ENCODE measurements around the gene CCNF. TPM values are rescaled to one million over a fixed set of nuclear protein-coding genes. Genes with fewer than 3 reads are reported as not detected.

The CCNF gene
- total RNA-seq, 1 donor from 2014 or later = 41.6 TPM

- no peak for DNase-seq (ENCODE audit: low spot score)
- no peak for TF ChIP-seq EZH2phosphoT487 (IDR thresholded peaks at IDR 0.05)
- no peak for TF ChIP-seq EZH2 (IDR thresholded peaks at IDR 0.05)
- TF ChIP-seq, protein P1, sequence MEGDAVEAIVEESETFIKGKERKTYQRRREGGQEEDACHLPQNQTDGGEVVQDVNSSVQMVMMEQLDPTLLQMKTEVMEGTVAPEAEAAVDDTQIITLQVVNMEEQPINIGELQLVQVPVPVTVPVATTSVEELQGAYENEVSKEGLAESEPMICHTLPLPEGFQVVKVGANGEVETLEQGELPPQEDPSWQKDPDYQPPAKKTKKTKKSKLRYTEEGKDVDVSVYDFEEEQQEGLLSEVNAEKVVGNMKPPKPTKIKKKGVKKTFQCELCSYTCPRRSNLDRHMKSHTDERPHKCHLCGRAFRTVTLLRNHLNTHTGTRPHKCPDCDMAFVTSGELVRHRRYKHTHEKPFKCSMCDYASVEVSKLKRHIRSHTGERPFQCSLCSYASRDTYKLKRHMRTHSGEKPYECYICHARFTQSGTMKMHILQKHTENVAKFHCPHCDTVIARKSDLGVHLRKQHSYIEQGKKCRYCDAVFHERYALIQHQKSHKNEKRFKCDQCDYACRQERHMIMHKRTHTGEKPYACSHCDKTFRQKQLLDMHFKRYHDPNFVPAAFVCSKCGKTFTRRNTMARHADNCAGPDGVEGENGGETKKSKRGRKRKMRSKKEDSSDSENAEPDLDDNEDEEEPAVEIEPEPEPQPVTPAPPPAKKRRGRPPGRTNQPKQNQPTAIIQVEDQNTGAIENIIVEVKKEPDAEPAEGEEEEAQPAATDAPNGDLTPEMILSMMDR (IDR thresholded peaks at IDR 0.05) = no peak
- Mint-ChIP-seq H3K4me3 (no peak overlapping the region), H3K4me1 (peaks cover 29% of the 10 kb centered on the region), H3K36me3 (no peaks in the 10 kb centered on the region), H3K27ac (no peak overlapping the region), H3K9me3 (no peaks in the 10 kb centered on the region), H3K27me3 (ENCODE audit: insufficient read depth, low read depth) (peaks cover 8% of the 10 kb centered on the region)
- Histone ChIP-seq H2AFZ (replicated peaks) (no peak overlapping the region), H4K20me1 (ENCODE audit: low read depth) (peaks cover 21% of the 10 kb centered on the region), H3K36me3 (no peaks in the 10 kb centered on the region), H3K9ac (no peak overlapping the region), H3K27me3 (no peaks in the 10 kb centered on the region), H3K4me2 (no peak overlapping the region), H3K4me3 (no peak overlapping the region), H3F3A (ENCODE audit: low read depth) (no peaks in the 10 kb centered on the region), H3K27ac (no peak overlapping the region), H3K79me2 (ENCODE audit: low read depth) (no peaks in the 10 kb centered on the region), H3K9me3 (ENCODE audit: low read depth) (no peaks in the 10 kb centered on the region), H3K4me1 (no peaks in the 10 kb centered on the region)
These were observed 56.7 kb downstream of the CCNF start for GRCh38 chr16:2485811-2486507.

GRCh38 chr16:2486645-2487516 is 57.6 kb downstream of the CCNF start:
- Mint-ChIP-seq H3K4me1 (peaks cover 29% of the 10 kb centered on the region), H3K4me3 (peak overlapping the region; percentile 14), H3K27ac (peak overlapping the region; percentile 42), H3K9me3 (no peaks in the 10 kb centered on the region), H3K27me3 (ENCODE audit: insufficient read depth, low read depth) (peaks cover 8% of the 10 kb centered on the region), H3K36me3 (no peaks in the 10 kb centered on the region)
- no peaks in the 10 kb centered on the region for H3K27me3 ChIP-seq
- H3K4me3 ChIP-seq = no peak overlapping the region
- peaks cover 14% of the 10 kb centered on the region for H4K20me1 ChIP-seq (ENCODE audit: low read depth)
- TF ChIP-seq EZH2phosphoT487 (IDR thresholded peaks at IDR 0.05) (no peak), EZH2 (IDR thresholded peaks at IDR 0.05) (no peak)
- TF ChIP-seq, protein P1 (IDR thresholded peaks at IDR 0.05) = no peak
- no peaks in the 10 kb centered on the region for H3K9me3 ChIP-seq (ENCODE audit: low read depth)
- H3K36me3 ChIP-seq = no peaks in the 10 kb centered on the region
- H3K79me2 ChIP-seq (ENCODE audit: low read depth) = no peaks in the 10 kb centered on the region
- no peak overlapping the region for H3K9ac ChIP-seq
- no peak overlapping the region for H3K4me2 ChIP-seq
- peak; percentile 52 for DNase-seq (ENCODE audit: low spot score)
- no peak overlapping the region for H2AFZ ChIP-seq (replicated peaks)
- H3K27ac ChIP-seq = no peak overlapping the region
- no peaks in the 10 kb centered on the region for H3K4me1 ChIP-seq
- no peaks in the 10 kb centered on the region for H3F3A ChIP-seq (ENCODE audit: low read depth)

GRCh38 chr16:2487517-2487842 is 58.2 kb downstream of the CCNF start:
- peak overlapping the region; percentile 42 for H3K27ac Mint-ChIP-seq
- no peaks in the 10 kb centered on the region for H3K9me3 Mint-ChIP-seq
- H3K4me2 ChIP-seq = no peak overlapping the region
- no peak for DNase-seq (ENCODE audit: low spot score)
- no peaks in the 10 kb centered on the region for H3K36me3 Mint-ChIP-seq
- H3K4me3 Mint-ChIP-seq = peak overlapping the region; percentile 14
- H2AFZ ChIP-seq (replicated peaks) = no peak overlapping the region
- H3K4me1 Mint-ChIP-seq = peaks cover 25% of the 10 kb centered on the region
- H4K20me1 ChIP-seq (ENCODE audit: low read depth) = peaks cover 12% of the 10 kb centered on the region
- peaks cover 9% of the 10 kb centered on the region for H3K27me3 Mint-ChIP-seq (ENCODE audit: insufficient read depth, low read depth)
- H3K4me1 ChIP-seq = no peaks in the 10 kb centered on the region
- H3F3A ChIP-seq (ENCODE audit: low read depth) = no peaks in the 10 kb centered on the region
- H3K36me3 ChIP-seq = no peaks in the 10 kb centered on the region
- H3K27me3 ChIP-seq = no peaks in the 10 kb centered on the region
- H3K4me3 ChIP-seq = no peak overlapping the region
- H3K9me3 ChIP-seq (ENCODE audit: low read depth) = no peaks in the 10 kb centered on the region
- TF ChIP-seq, protein P1 (IDR thresholded peaks at IDR 0.05) = no peak
- TF ChIP-seq EZH2phosphoT487 (IDR thresholded peaks at IDR 0.05) = no peak
- TF ChIP-seq EZH2 (IDR thresholded peaks at IDR 0.05) = no peak
- no peak overlapping the region for H3K27ac ChIP-seq
- no peak overlapping the region for H3K9ac ChIP-seq
- H3K79me2 ChIP-seq (ENCODE audit: low read depth) = no peaks in the 10 kb centered on the region
